HG03025 (cell line): ENCODE data around the gene PTOV1.

ENCODE experiments used
- ATAC-seq: cut with Tn5 transposase; IDR thresholded peaks from one replicate; pipeline ENCODE4 v1.9.1; 2021; ENCODE audit warnings: mild to moderate bottlenecking, moderate library complexity; ENCODE audit not compliant: unreplicated experiment, low FRiP score

The PTOV1 gene

GRCh38 chr19:49850487-49851342, at the start of gene PTOV1:
Gene PTOV1 (plus strand): TSS chr19:49851159.
- peak; percentile 66 for ATAC-seq

- ATAC-seq, result no peak
Measured at GRCh38 chr19:49801401-49801888, 49.5 kb upstream of the PTOV1 start.

GRCh38 chr19:49801966-49802661, 48.8 kb upstream of the PTOV1 start:
- ATAC-seq, result no peak

- ATAC-seq, result no peak
Measured at GRCh38 chr19:49802836-49803528, 48.0 kb upstream of the PTOV1 start.

- no peak for ATAC-seq
Measured at GRCh38 chr19:49803529-49803856, 47.5 kb upstream of the PTOV1 start.

- ATAC-seq, result no peak
Measured at GRCh38 chr19:49805822-49806619, 44.9 kb upstream of the PTOV1 start.

GRCh38 chr19:49806620-49806959, 44.4 kb upstream of the PTOV1 start:
- ATAC-seq, result no peak

GRCh38 chr19:49807058-49807903, 43.7 kb upstream of the PTOV1 start:
- ATAC-seq, result no peak

- no peak for ATAC-seq
Measured at GRCh38 chr19:49807904-49808675, 42.9 kb upstream of the PTOV1 start.

- ATAC-seq, result no peak
Measured at GRCh38 chr19:49808711-49809159, 42.2 kb upstream of the PTOV1 start.

GRCh38 chr19:49809160-49809940, 41.6 kb upstream of the PTOV1 start:
- ATAC-seq, result no peak

GRCh38 chr19:49809941-49810389, 41.0 kb upstream of the PTOV1 start:
- ATAC-seq, result no peak

GRCh38 chr19:49811328-49811727, 39.6 kb upstream of the PTOV1 start:
- no peak for ATAC-seq

GRCh38 chr19:49812452-49812996, 38.4 kb upstream of the PTOV1 start:
- no peak for ATAC-seq

- ATAC-seq, result no peak
Measured at GRCh38 chr19:49812997-49813861, 37.7 kb upstream of the PTOV1 start, which contains the start of gene FUZ. Gene FUZ (minus strand): TSS chr19:49813292. CDS start chr19:49813106, 186 bp downstream.

GRCh38 chr19:49814010-49814409, 36.9 kb upstream of the PTOV1 start:
- no peak for ATAC-seq

- ATAC-seq, result no peak
Measured at GRCh38 chr19:49816590-49816989, 34.4 kb upstream of the PTOV1 start.
